ENCODE measurements around the gene LOXL1.

DNA sequence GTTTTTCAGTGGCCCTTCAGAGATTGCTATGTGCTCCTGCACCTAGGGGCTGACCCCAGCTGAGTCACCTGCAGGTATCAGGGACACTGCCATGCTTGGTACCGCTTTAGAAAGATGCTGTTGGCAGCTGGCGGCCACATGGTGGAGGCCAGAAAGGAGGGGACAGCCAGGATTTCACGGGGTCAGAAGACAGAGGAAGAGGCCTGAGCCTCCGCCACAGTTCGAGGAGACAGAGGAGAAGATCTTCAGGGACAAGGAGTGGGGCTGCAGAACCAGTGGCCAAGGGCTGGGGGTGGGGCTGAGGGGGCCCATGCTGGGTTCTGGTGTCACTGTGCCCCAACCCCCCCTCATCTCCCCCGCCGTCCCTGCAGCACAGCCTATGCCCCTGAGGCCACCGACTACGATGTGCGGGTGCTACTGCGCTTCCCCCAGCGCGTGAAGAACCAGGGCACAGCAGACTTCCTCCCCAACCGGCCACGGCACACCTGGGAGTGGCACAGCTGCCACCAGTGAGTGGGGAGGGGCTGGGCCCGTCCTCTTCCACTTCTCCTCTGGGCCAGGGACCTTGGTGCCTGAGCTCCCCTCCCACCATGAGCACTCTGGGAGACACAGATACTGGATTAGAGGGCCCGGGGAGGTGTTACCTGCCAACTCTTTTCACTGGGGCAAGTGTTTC lies 19.9 kb downstream of the LOXL1 start:
- TF ChIP-seq, protein P1, sequence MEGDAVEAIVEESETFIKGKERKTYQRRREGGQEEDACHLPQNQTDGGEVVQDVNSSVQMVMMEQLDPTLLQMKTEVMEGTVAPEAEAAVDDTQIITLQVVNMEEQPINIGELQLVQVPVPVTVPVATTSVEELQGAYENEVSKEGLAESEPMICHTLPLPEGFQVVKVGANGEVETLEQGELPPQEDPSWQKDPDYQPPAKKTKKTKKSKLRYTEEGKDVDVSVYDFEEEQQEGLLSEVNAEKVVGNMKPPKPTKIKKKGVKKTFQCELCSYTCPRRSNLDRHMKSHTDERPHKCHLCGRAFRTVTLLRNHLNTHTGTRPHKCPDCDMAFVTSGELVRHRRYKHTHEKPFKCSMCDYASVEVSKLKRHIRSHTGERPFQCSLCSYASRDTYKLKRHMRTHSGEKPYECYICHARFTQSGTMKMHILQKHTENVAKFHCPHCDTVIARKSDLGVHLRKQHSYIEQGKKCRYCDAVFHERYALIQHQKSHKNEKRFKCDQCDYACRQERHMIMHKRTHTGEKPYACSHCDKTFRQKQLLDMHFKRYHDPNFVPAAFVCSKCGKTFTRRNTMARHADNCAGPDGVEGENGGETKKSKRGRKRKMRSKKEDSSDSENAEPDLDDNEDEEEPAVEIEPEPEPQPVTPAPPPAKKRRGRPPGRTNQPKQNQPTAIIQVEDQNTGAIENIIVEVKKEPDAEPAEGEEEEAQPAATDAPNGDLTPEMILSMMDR (conservative IDR thresholded peaks at IDR 0.05; ENCODE audit: low read depth, low read length): no peak
- no peak for TF ChIP-seq EZH2 (IDR thresholded peaks at IDR 0.05; ENCODE audit: borderline replicate concordance, low read depth, low read length, poor library complexity, severe bottlenecking)

Measured in A673 (cell line).